ENCODE results near the gene CXCR3.
"Not testable (repeated sequence)": the region's sequence is repeated elsewhere in the genome, so short reads cannot be mapped to it uniquely, and the experiment has no call there.

Gene CXCR3

DNA sequence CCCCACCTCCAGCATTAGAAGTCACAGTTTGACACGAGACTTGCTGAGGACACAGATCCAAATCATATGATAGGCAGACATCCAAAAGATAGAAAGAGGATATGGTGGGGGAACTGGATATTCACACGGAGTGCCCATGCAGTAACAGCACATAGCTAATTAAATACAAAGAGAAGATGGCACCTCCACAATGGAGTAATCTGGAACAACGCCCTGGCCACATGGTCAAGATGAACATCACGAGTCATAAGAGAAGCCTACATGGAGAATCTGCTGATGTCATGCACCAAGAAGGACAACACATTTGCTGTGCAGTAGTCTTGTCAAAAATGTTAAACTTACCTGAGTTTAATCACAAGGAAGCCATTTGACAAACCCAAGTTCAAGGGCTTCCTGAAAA is 39.0 kb upstream of the CXCR3 start:
- CTCF ChIA-PET = interaction anchor here (0.8 to 1.7 kb wide), 2 partner anchors 11 to 42 kb away, joined by 3 read pairs; no protein-coding TSS in a partner anchor
- no peak overlapping the region for H3K4me3 ChIP-seq (ENCODE audit: low read depth, low read length)
- no peak for DNase-seq (ENCODE audit: low read depth, low spot score)
- POLR2A ChIA-PET = no interaction called here
- TF ChIP-seq, protein P1, sequence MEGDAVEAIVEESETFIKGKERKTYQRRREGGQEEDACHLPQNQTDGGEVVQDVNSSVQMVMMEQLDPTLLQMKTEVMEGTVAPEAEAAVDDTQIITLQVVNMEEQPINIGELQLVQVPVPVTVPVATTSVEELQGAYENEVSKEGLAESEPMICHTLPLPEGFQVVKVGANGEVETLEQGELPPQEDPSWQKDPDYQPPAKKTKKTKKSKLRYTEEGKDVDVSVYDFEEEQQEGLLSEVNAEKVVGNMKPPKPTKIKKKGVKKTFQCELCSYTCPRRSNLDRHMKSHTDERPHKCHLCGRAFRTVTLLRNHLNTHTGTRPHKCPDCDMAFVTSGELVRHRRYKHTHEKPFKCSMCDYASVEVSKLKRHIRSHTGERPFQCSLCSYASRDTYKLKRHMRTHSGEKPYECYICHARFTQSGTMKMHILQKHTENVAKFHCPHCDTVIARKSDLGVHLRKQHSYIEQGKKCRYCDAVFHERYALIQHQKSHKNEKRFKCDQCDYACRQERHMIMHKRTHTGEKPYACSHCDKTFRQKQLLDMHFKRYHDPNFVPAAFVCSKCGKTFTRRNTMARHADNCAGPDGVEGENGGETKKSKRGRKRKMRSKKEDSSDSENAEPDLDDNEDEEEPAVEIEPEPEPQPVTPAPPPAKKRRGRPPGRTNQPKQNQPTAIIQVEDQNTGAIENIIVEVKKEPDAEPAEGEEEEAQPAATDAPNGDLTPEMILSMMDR (IDR thresholded peaks at IDR 0.05; ENCODE audit: insufficient read depth, low read length, missing control alignments) = no peak

DNA sequence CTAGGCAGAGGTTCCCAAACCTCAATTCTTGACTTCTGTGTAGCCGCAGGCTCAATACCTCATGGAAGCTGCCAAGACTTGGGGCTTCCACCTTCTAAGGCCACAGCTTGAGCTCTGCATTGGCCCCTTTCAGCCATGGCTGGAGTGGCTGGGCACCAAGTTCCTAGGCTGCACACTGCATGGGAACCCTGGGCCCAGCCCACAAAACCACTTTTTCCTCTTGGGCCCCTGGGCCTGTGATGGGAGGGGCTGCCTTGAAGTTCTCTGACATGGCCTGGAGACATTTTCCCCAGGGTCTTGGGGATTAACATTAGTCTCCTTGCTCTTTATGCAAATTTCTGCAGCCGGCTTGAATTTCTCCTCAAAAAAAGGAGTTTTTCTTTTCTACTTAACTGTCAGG is 35.0 kb upstream of the CXCR3 start:
- DNase-seq (ENCODE audit: low read depth, low spot score) = no peak
- CTCF ChIA-PET = no interaction called here
- no peak overlapping the region for H3K4me3 ChIP-seq (ENCODE audit: low read depth, low read length)
- POLR2A ChIA-PET = no interaction called here
- TF ChIP-seq, protein P1 (IDR thresholded peaks at IDR 0.05; ENCODE audit: insufficient read depth, low read length, missing control alignments) = no peak

DNA sequence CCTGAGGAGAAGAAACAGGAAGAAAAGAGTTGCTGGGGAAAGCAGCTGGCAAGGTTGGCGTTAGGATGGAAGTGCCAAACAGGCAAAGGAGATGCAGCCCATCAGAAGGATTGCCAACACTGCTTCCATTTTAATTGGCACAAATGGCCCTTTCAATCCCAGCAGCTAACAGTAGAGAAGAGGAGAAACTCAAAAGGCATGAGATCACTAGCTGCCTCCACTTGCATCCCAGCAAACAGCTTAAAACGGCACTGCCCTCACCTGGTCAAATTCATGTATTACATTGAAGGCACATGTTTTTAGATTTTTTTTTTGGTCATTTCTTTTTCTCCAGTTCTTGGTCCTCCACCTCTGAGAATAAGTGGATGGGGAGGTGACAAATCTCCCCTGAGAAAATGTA is 34.1 kb upstream of the CXCR3 start:
- TF ChIP-seq, protein P1 (IDR thresholded peaks at IDR 0.05; ENCODE audit: insufficient read depth, low read length, missing control alignments) = peak; percentile 51
- no peak overlapping the region for H3K4me3 ChIP-seq (ENCODE audit: low read depth, low read length)
- no peak for DNase-seq (ENCODE audit: low read depth, low spot score)
- ChIA-PET POLR2A (no interaction called here), CTCF (interaction anchor here (1.0 to 1.5 kb wide), 5 partner anchors 10 to 244 kb away, joined by 3 to 7 read pairs (median 5); no protein-coding TSS in a partner anchor)

DNA sequence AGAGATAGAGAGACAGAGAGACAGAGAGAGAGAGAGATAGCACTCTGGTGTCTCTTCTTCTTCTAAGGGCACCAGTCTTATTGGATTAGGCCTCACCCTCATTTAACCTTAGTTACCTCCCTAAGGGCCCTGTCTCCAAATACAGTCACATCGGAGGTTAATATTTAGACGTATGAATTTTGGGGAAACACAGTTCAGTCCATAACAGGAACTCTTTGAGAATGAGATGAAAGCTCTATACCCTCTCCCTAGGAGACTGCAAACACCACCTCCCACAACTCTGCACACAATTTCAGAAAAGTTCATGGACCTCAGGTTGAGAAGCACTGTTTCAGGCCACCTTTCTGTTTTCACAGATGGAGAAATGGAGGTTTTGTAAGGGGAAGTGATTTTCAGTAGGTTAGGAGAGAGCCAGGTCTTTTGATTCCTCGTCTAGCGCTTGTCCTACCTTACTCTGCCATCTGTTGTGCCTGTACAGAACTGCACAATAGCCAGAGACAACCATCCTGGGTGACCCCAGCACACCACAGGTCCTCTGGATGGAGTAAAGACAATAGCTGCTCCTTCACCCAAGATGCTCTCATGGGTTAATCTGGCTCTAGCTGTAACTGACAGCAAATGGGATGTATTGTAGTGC is 32.1 kb upstream of the CXCR3 start:
- TF ChIP-seq, protein P1 (IDR thresholded peaks at IDR 0.05; ENCODE audit: insufficient read depth, low read length, missing control alignments) = no peak
- no peak for DNase-seq (ENCODE audit: low read depth, low spot score)
- POLR2A ChIA-PET = no interaction called here
- CTCF ChIA-PET = interaction anchor here (1.4 kb wide), 1 partner anchor 28 kb away, joined by 6 read pairs; no protein-coding TSS in a partner anchor
- no peak overlapping the region for H3K4me3 ChIP-seq (ENCODE audit: low read depth, low read length)

DNA sequence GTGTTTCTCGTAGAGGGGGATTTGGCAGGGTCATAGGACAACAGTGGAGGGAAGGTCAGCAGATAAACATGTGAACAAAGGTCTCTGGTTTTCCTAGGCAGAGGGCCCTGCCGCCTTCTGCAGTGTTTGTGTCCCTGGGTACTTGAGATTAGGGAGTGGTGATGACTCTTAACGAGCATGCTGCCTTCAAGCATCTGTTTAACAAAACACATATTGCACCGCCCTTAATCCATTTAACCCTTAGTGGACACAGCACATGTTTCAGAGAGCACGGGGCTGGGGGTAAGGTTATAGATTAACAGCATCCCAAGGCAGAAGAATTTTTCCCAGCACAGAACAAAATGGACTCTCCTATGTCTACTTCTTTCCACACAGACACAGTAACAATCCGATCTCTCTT is 26.1 kb upstream of the CXCR3 start:
- DNase-seq (ENCODE audit: low read depth, low spot score); H3K4me3 ChIP-seq (ENCODE audit: low read depth, low read length); POLR2A ChIA-PET; CTCF ChIA-PET: not testable (repeated sequence)

DNA sequence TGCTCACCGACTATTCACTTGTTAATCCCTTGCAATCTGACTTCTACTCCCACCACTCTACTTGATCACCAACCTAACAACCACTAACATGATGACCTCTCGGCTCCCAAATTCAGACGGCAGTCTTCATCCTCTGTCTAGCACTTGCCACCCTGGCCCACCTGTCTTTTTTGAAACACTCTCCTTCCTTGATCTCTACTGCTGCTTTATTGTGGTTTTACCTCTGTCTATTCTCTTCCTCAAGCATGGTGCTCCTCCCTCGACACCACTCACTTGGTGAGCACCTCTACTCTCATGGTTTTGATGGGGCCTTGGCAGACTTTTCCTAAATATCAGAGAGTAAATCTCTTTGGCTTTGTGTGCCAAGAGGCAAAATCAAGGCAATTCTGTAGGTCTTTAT is 21.7 kb upstream of the CXCR3 start:
- POLR2A ChIA-PET = no interaction called here

More for the DNA sequence above, 21.7 kb upstream of the CXCR3 start:
- CTCF ChIA-PET = no interaction called here
- H3K4me3 ChIP-seq (ENCODE audit: low read depth, low read length) = no peak overlapping the region
- no peak for DNase-seq (ENCODE audit: low read depth, low spot score)
- TF ChIP-seq, protein P1 (IDR thresholded peaks at IDR 0.05; ENCODE audit: insufficient read depth, low read length, missing control alignments) = no peak

All from AG04449 (cell line).